NAMALWA (cell line): Measurements from ENCODE around the gene ALK.

Experiments used
- DNase-seq: peaks from one replicate; pipeline ENCODE4 v3.0.0-alpha.2; 2015; ENCODE audit warnings: low spot score

The ALK gene

GRCh38 chr2:29575370-29575890, 346.0 kb downstream of the ALK start:
- no peak for DNase-seq

- no peak for DNase-seq
Observed at GRCh38 chr2:29573612-29574011, 347.8 kb downstream of the ALK start.

- no peak for DNase-seq
Observed at GRCh38 chr2:29573147-29573546, 348.2 kb downstream of the ALK start.

- DNase-seq: no peak
Observed at GRCh38 chr2:29570539-29570938, 350.8 kb downstream of the ALK start.

GRCh38 chr2:29567906-29568520, 353.4 kb downstream of the ALK start:
- no peak for DNase-seq

GRCh38 chr2:29563697-29564096, 357.7 kb downstream of the ALK start:
- no peak for DNase-seq

- no peak for DNase-seq
Observed at GRCh38 chr2:29562896-29563295, 358.5 kb downstream of the ALK start.

GRCh38 chr2:29562319-29562718, 359.1 kb downstream of the ALK start:
- no peak for DNase-seq

- no peak for DNase-seq
Observed at GRCh38 chr2:29561628-29562027, 359.8 kb downstream of the ALK start.

GRCh38 chr2:29561181-29561580, 360.2 kb downstream of the ALK start:
- no peak for DNase-seq

- no peak for DNase-seq
Observed at GRCh38 chr2:29560566-29560965, 360.8 kb downstream of the ALK start.

- DNase-seq: no peak
Observed at GRCh38 chr2:29560030-29560429, 361.4 kb downstream of the ALK start.

- DNase-seq: no peak
Observed at GRCh38 chr2:29559578-29559977, 361.8 kb downstream of the ALK start.

- DNase-seq: no peak
Observed at GRCh38 chr2:29558097-29558496, 363.3 kb downstream of the ALK start.

- DNase-seq: no peak
Observed at GRCh38 chr2:29557268-29557667, 364.1 kb downstream of the ALK start.

- DNase-seq: no peak
Observed at GRCh38 chr2:29549069-29549380, 372.4 kb downstream of the ALK start.

GRCh38 chr2:29544917-29545316, 376.5 kb downstream of the ALK start:
- DNase-seq: no peak

GRCh38 chr2:29544031-29544430, 377.4 kb downstream of the ALK start:
- DNase-seq: no peak

- no peak for DNase-seq
Observed at GRCh38 chr2:29535188-29535587, 386.2 kb downstream of the ALK start.

GRCh38 chr2:29532436-29532835, 388.9 kb downstream of the ALK start:
- DNase-seq: no peak

GRCh38 chr2:29531626-29532025, 389.8 kb downstream of the ALK start:
- no peak for DNase-seq

GRCh38 chr2:29530281-29530680, 391.1 kb downstream of the ALK start:
- no peak for DNase-seq

GRCh38 chr2:29528891-29529520, 392.4 kb downstream of the ALK start:
- no peak for DNase-seq

GRCh38 chr2:29528371-29528770, 393.0 kb downstream of the ALK start:
- DNase-seq: no peak
